Heart left ventricle (tissue), 16 donors: Measurements from ENCODE around the gene BNC2. TPM values are rescaled to one million over a fixed set of nuclear protein-coding genes. Genes with fewer than 3 reads are reported as not detected.
"Not testable (repeated sequence)": the region's sequence is repeated elsewhere in the genome, so short reads cannot be mapped to it uniquely, and the experiment has no call there.

Experiments used
- ATAC-seq, 4 donors: fragments of 200-7000 bp; cut with Tn5 transposase; one replicate each; pipeline ENCODE4 v1.9.1; 2020 to 2022; ENCODE audit warnings: moderate library complexity in 4 of 4, mild to moderate bottlenecking in 3 of 4, moderate number of reproducible peaks in 1 of 4
- DNase-seq, 5 donors: peaks; one replicate each; pipeline ENCODE4 v3.0.0-alpha.2; 2020
- H3K27ac ChIP-seq, 12 donors: fragments of 200-600 bp; sonication (generic) in 4 of 12; one replicate each; pipeline versions ENCODE4 v1.5.0 to v1.8.0; 2016 to 2022; ENCODE audit warnings: mild to moderate bottlenecking in 2 of 12
- H3K27me3 ChIP-seq, 9 donors: fragments of 200-600 bp; sonication (generic) in 2 of 9; one replicate each; pipeline versions ENCODE4 v1.5.1 to v1.8.0; 2016 to 2022; ENCODE audit warnings: mild to moderate bottlenecking in 3 of 9
- H3K36me3 ChIP-seq, 9 donors: fragments of 200-600 bp; sonication (generic) in 2 of 9; one replicate each; pipeline versions ENCODE4 v1.5.0 to v1.8.0; 2018 to 2022; ENCODE audit warnings: mild to moderate bottlenecking in 2 of 9
- H3K4me1 ChIP-seq, 12 donors: fragments of 200-600 bp; sonication (generic) in 4 of 12; one replicate each; pipeline versions ENCODE4 v1.5.0 to v1.8.0; 2016 to 2022; ENCODE audit warnings: mild to moderate bottlenecking in 3 of 12
- H3K4me3 ChIP-seq, 12 donors: fragments of 200-600 bp; sonication (generic) in 4 of 12; one replicate each; pipeline versions ENCODE4 v1.5.0 to v1.8.0; 2017 to 2022; ENCODE audit warnings: mild to moderate bottlenecking in 9 of 12, moderate library complexity in 4 of 12
- H3K9me3 ChIP-seq, 12 donors: fragments of 200-600 bp; sonication (generic) in 4 of 12; one replicate each; pipeline versions ENCODE4 v1.5.0 to v1.8.0; 2016 to 2022; ENCODE audit warnings: mild to moderate bottlenecking in 1 of 12
- POLR2A ChIP-seq, 2 donors: fragments of 450-650 bp; IDR thresholded peaks; one replicate each; pipeline ENCODE4 v1.6.1; 2017; ENCODE audit warnings: antibody characterized with exemption in 2 of 2, mild to moderate bottlenecking in 2 of 2, moderate library complexity in 2 of 2
- WGBS, 4 donors: extraction: QIAGEN DNeasy Blood & Tissue Kit in 2 of 4; methylation state at CpG; one replicate each; pipeline versions ENCODE4 v1.1.5 to v1.1.7; 2013 to 2018; 5-methylcytosine and 5-hydroxymethylcytosine counted together
- intact Hi-C, 10 donors: fragments of 100-400 bp; cut with DNase I; formaldehyde crosslinking; loops; one replicate each; pipeline versions ENCODE4 v1.11.1 to v1.14.2; 2022
- polyA plus RNA-seq, 2 donors: library from polyadenylated mRNA; stranded (reverse); fragments of 200-250 nt; gene quantifications; one replicate each; pipeline ENCODE4 v1.2.3, GENCODE V29; 2013
- total RNA-seq, 9 donors: library from RNA; depleted of rRNA in 2 of 9; stranded (reverse); fragments of >200 nt in 2 of 9; fragmentation: NEBNext Ultra II Directional in 3 of 9; extraction: Animal tissue kit (Norgen Biotek cat#: 25700) in 3 of 9; gene quantifications; one replicate each; pipeline versions ENCODE4 v1.1.0 to v1.2.4, GENCODE V29; 2016 to 2023
- TF ChIP-seq, protein P1 (sequence below), 12 donors: fragments of 200-600 bp; sonication (generic) in 4 of 12; IDR thresholded peaks; one replicate each; pipeline versions ENCODE4 v1.5.0 to v1.8.0; 2018 to 2022; ENCODE audit warnings: antibody characterized with exemption in 12 of 12, mild to moderate bottlenecking in 5 of 12
- donor health status: ischemic (EF 13 %, LVEDD 7.1; RV severe dilation, severe dysfunction).
- donor health status: healthy with polysubstance abuse.
- donor health status: DM: no; HTN: yes; CAD: no.
- donor health status: DM: no; HTN: no; CAD: no.
- donor health status: ischemic (EF 25% LVEDD 6.9; RV normal size, moderate dysfunction).
- donor health status: ischemic (EF 25% LVEDD 5.7; RV mildly dilated, moderate dysfunction).
- donor health status: healthy.
- donor health status: DM: yes; HTN: yes; CAD: no.
- donor health status: ischemic (EF 35%, LVEDD 5.7; RV mildly dilated, moderate dysfunction).
- donor health status: nonischemic (EF 11% LVEDD 7.7; RV severe dilation, severe dysfunction).
- donor health status: DM: yes; HTN: yes; CAD: no.
- donor health status: PGD.
- donor health status: ischemic (EF 29% LVEDD 5.4; RV normal size, mild dysfunction).
- donor health status: nonischemic (EF 23%, LVEDD 6.1; RV moderate dilation, normal function).

BNC2 gene
- total and polyA plus RNA-seq, 11 donors = 0.38 to 27.1 (median 3.8) TPM

DNA sequence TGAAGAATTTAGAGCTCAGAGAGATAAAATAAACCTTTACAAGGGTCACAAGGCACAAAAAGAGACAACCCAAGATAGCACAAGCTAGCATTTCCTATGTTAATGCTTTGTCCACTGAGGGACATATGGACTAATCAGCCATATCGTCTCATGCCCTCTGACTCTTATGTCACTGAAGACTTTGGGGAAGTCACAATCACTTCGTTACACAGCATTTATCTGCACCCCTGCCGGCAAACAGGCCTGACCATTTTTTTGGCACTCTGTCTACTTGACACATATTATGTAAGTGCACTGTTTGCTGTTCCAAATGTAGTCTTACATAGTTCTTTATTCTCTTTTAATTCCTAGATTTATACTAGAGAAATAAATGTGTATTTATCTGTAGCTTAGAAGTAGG is 13.9 kb upstream of the BNC2 start:
- ATAC-seq (peak in 1 of 4 donors; percentile 27), DNase-seq (no peak)
- Histone ChIP-seq H3K4me1 (peaks cover 0 to 13% (median 0%) of the 10 kb centered on the region in 12 donors), H3K27ac (peak overlapping the region in 2 of 12 donors; percentile 18 to 34), H3K9me3 (no peaks in the 10 kb centered on the region), H3K36me3 (no peaks in the 10 kb centered on the region), H3K27me3 (no peaks in the 10 kb centered on the region), H3K4me3 (no peak overlapping the region)
- intact Hi-C loops = no loop called here
- WGBS, 4 donors = 25 to 43% (median 26%) methylated on average over 3 of the region's 3 CpGs
- no peak for TF ChIP-seq POLR2A (IDR thresholded peaks at IDR 0.05)
- TF ChIP-seq, protein P1, sequence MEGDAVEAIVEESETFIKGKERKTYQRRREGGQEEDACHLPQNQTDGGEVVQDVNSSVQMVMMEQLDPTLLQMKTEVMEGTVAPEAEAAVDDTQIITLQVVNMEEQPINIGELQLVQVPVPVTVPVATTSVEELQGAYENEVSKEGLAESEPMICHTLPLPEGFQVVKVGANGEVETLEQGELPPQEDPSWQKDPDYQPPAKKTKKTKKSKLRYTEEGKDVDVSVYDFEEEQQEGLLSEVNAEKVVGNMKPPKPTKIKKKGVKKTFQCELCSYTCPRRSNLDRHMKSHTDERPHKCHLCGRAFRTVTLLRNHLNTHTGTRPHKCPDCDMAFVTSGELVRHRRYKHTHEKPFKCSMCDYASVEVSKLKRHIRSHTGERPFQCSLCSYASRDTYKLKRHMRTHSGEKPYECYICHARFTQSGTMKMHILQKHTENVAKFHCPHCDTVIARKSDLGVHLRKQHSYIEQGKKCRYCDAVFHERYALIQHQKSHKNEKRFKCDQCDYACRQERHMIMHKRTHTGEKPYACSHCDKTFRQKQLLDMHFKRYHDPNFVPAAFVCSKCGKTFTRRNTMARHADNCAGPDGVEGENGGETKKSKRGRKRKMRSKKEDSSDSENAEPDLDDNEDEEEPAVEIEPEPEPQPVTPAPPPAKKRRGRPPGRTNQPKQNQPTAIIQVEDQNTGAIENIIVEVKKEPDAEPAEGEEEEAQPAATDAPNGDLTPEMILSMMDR (IDR thresholded peaks at IDR 0.05) = no peak

DNA sequence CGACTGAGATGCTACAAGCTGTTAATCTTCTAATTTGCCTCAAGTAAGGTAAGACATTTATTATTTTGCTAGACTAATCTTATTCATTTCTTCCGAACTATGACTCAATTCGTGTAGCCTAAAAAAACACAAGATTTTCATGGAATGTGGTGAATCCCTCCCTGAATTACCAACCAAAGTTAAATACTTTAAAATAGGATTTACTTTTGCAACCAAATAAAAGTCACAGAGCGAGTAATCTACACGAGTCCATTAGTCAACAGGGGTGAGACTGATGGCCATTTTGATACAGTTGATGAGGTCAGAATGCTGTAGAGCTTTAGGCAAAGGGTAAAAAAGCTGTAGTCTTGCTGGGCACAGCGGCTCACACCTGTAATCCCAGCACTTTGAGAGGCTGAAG is 13.1 kb upstream of the BNC2 start:
- H3K27ac ChIP-seq = peak overlapping the region in 1 of 12 donors; percentile 18
- 83 to 89% (median 85%) methylated on average over 6 of the region's 6 CpGs for WGBS, 4 donors
- DNase-seq (no peak), ATAC-seq (no peak)
- no peak overlapping the region for H3K4me3 ChIP-seq
- no peaks in the 10 kb centered on the region for H3K36me3 ChIP-seq
- H3K9me3 ChIP-seq = no peaks in the 10 kb centered on the region
- peaks cover 0 to 13% (median 0%) of the 10 kb centered on the region in 12 donors for H3K4me1 ChIP-seq
- TF ChIP-seq, protein P1 (IDR thresholded peaks at IDR 0.05) = no peak
- TF ChIP-seq POLR2A (IDR thresholded peaks at IDR 0.05) = no peak
- intact Hi-C loops = no loop called here
- no peaks in the 10 kb centered on the region for H3K27me3 ChIP-seq

DNA sequence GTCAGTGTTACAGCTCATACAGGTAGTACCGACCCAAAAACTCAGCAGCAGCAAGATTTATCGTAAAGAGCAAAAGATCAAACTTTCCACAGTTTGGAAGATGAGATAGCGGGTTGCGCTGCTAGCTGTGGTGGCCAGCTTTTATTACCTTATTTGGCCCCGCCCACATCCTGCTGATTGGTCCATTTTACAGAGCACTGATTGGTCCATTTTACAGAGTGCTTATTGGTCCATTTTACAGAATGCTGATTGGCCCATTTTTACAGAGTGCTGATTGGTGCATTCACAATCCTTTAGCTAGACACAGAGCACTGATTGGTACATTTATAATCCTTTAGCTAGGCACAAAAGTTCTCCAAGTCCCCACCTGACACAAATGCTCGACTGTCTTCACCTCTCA is 12.0 kb upstream of the BNC2 start:
- H3K27me3 ChIP-seq, H3K4me3 ChIP-seq, DNase-seq, H3K27ac ChIP-seq, intact Hi-C loops, ATAC-seq, H3K36me3 ChIP-seq, H3K9me3 ChIP-seq: not testable (repeated sequence)
- 86 to 90% (median 87%) methylated on average over 6 of the region's 6 CpGs for WGBS, 4 donors
- H3K4me1 ChIP-seq = peaks cover 0 to 13% (median 0%) of the 10 kb centered on the region in 12 donors

DNA sequence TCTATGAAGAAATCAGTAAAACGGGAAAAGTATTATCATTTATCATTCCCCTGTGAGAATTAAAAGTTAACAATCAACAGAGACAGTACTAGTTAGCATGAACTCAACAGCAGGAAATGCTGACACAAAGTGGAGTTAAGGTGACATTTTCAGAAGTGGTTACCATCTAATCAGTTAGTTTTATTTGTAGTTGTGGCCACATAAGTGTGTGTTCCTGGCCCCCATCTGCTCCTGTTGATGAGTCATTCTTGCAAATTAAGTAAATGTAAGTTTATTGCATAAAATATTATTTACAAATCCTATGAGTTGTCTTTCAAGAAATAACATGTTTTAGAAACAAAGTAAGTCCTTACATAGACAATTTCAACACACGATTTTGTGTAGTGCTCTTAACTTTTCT is 8.9 kb upstream of the BNC2 start:
- peaks cover 0 to 2% (median 0%) of the 10 kb centered on the region in 12 donors for H3K4me1 ChIP-seq
- TF ChIP-seq, protein P1 (IDR thresholded peaks at IDR 0.05) = no peak
- TF ChIP-seq POLR2A (IDR thresholded peaks at IDR 0.05) = no peak
- no peaks in the 10 kb centered on the region for H3K9me3 ChIP-seq
- intact Hi-C loops = no loop called here
- no peak for ATAC-seq
- H3K27ac ChIP-seq = no peak overlapping the region
- no peak overlapping the region for H3K4me3 ChIP-seq
- H3K36me3 ChIP-seq = no peaks in the 10 kb centered on the region
- no peaks in the 10 kb centered on the region for H3K27me3 ChIP-seq
- no peak for DNase-seq
- WGBS, 4 donors = 65 to 73% (median 70%) methylated on average over 2 of the region's 2 CpGs

DNA sequence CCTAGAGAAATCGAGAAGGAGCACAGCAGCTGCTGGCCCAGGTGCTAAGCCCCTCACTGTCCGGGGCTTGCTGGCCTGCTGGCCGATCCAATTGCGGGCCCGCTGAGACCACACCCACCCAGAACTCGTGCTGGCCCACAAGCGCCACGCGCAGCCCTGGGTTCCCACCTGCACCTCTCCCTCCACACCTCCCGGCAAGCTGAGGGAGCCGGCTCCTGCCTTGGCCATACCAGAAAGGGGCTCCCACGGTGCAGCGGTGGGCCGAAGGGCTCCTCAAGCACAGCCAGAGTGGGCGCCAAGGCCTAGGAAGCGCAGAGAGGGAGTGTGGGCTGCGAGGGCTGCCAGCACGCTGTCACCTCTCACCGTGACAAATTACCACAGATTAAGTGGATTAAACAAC is 6.8 kb upstream of the BNC2 start:
- Histone ChIP-seq H3K4me1 (no peaks in the 10 kb centered on the region), H3K27me3 (peaks cover 0 to 11% (median 0%) of the 10 kb centered on the region in 9 donors), H3K36me3 (no peaks in the 10 kb centered on the region), H3K9me3 (no peaks in the 10 kb centered on the region), H3K4me3 (no peak overlapping the region), H3K27ac (no peak overlapping the region)
- WGBS, 4 donors = 86 to 97% (median 88%) methylated on average over 13 to 19 of the region's 19 CpGs
- DNase-seq (no peak), ATAC-seq (no peak)
- intact Hi-C loops = no loop called here
- TF ChIP-seq, protein P1 (IDR thresholded peaks at IDR 0.05) = no peak
- TF ChIP-seq POLR2A (IDR thresholded peaks at IDR 0.05) = no peak
